Measurements from ENCODE around the gene S100A5.
A peak's percentile ranks its signal among the peaks of the same experiment; 100 is the strongest.
"Not testable (repeated sequence)": the region's sequence is repeated elsewhere in the genome, so short reads cannot be mapped to it uniquely, and the experiment has no call there.

Gene S100A5

GRCh38 chr1:153566414-153567371 lies 26.0 kb upstream of the S100A5 start:
- DNase-seq, result peak; percentile 74 to 81

DNA sequence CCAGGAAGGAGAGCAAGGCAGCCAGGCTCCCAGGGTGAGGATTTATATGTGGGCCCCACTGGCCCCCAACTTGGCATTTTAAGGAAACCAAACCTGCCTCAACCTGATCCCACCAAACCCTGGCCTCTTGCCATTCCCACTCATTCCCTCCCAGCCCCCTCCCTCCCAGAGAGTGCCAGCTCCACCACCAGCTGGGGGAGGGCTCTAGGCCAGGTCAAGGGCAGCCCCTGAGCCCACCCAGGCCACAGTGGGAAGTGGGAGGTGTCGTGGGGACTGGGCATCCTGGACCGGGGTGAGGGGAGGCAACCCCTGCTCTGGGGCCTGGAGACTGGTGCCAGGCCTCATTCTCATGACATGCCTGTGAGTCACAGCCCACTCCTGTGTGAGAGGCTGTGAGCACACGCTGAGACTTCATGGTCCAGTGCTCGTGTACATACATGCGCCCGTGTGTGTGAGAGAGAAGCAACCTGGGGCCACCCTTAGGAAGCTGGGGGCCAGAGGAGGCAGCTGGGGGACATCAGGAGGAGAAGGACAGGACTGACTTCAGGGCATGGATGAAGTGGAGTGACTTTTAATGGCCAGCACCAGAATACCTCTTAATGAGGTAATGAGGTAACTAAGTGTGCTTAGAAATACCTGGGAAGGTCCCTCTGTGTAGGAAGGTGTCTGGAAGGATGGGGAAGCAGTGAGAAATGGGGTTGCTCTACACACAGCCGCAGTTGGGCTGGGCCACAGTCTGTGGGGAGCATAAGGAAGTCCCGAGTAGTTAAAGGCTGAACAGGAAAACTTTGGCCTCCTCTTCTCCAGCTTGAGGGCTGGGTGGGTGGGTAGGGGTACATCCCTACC lies 25.0 kb upstream of the S100A5 start, which contains the start of gene S100A2:
S100A2 (minus strand) TSS at position 316 of the 846 bp plus-strand sequence. CDS start 1,967 bp downstream, outside the sequence.
- DNase-seq, result peak; percentile 36 to 51

- DNase-seq, result no peak
These were observed 23.3 kb upstream of the S100A5 start for GRCh38 chr1:153563991-153564390.

DNA sequence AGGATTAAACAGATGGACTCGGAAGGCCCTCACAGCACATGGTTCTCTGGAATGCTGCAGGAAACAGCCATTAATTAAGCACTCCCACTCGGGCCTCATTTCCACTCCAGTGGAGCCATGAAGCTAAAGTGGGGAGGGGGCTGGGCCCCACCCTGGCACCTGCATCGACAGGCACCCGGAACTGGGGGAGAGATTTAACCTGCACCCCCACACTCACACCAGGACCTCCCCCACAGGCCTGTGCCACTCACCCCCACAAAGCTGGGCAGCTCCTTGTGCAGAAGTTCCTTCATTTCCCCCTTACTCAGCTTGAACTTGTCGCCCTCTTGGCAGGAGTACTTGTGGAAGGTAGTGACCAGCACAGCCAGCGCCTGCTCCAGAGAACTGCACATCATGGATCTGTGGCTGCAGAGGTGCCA lies 22.8 kb upstream of the S100A5 start:
- no peak for DNase-seq

- DNase-seq, result not testable (repeated sequence)
These were observed 21.3 kb upstream of the S100A5 start for GRCh38 chr1:153562021-153562420.

DNA sequence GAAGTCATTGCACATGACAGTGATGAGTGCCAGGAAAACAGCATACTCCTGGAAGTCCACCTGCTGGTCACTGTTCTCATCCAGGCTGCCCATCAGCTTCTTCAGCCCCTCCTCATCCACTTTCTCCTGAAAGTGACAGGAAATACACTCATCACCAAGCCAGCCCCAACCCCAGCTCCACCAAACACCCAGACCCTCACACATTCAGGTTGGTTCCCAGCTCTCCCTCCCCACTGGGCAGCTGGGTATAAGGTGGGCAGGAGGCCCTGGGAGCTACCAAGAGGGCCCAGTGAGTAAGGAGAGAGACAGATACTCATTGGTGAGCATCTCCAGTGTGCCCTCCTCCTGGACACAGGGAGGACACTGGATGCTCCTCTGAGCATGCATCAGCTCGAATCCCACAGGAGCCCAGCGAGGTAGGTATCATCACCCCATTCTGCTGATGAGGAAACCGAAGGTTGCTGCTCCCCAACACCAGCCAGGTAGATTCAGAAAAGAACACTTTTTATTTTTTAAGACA lies 20.8 kb upstream of the S100A5 start:
- DNase-seq, result no peak

DNA sequence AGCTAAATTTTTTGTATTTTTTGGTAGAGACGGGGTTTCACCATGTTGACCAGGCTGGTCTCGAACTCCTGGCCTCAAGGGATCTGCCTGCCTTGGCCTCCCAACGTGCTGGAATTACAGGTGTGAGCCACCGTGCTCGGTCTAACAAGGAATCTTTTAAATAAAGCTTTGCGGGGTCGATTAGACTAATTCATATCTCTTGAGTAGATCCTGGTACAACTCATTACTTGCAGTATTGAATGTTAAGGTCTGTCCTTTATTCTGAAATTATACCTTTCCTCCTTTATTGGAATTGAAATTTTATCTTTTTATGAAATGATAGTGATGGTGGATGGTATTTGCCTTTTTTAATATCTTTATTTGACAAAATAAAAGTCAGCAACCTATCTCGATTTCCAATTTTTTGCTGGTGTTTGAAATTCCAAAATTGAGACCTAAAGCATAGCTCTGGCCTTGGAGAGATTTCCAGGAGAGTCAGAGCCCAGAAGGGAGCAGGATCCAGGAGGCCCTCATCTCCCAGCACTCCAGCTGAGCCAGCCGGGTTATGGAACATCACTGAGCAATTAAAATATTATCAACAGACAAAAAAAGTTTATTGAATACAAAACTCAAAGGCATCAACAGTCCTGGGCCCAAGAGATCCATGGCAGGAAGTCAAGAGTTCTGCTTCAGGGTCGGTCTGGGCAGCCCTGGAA lies 20.2 kb upstream of the S100A5 start:
- no peak for DNase-seq

GRCh38 chr1:153560241-153560640 lies 19.5 kb upstream of the S100A5 start:
- DNase-seq, result no peak

- no peak for DNase-seq
These were observed 17.1 kb upstream of the S100A5 start for GRCh38 chr1:153557877-153558276.

GRCh38 chr1:153556348-153556747 lies 15.6 kb upstream of the S100A5 start:
- DNase-seq, result no peak

DNA sequence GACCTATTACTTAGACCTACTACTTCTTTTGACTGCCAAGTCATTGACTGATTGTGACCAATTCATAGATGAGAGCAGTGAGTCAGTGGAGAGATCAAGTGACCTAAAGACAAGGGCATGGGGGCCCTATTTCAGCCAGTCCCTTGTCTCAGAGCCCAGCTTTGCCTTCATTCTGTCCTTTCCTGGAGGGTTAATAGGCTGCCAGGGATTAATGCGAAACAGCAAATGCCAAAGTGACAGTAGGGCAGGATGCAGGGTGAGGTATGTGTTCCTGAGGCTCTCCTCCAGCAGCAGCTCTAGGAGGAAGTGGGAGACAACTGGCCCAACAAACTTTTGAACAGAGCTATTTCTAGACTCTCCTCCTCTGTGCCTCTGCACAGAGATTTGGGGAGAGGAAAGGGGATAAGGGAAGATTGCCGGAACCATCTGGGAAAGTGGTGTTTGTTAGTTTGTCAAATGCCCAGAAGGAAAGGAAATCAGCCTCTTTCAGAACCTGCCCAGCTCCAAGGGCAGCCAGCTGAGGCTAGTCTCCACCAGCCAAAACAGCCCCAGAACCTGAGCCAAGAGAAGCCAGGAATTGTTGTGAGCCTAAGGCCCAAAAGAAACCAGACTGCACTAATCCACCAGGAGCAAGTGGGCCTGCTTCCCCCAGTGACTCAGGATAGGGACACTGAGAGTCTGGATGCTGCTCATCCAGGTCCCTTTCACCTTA lies 13.3 kb upstream of the S100A5 start:
- no peak for DNase-seq

GRCh38 chr1:153553096-153553495 lies 12.4 kb upstream of the S100A5 start:
- no peak for DNase-seq

DNA sequence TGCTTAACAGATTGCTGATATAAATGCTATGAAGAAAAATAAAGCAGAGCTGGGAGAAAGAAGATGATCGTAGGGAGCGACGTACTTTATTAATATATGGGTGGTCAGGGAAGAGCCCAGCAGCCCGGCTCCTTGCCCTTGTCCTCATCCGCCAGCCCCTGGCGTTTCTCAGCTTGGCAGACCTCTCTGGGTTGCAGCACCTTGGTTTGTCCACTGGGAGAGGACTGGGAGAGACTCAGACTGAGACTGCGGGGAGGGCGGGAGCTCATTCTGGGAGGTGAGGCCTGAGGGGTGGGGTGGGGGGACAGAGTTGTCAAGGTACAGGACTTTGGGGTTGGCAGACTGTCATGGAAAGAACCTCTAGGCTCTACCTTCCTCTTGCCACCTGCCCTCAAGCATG lies 11.6 kb upstream of the S100A5 start:
- no peak for DNase-seq

GRCh38 chr1:153550827-153551500 lies 10.2 kb upstream of the S100A5 start:
- no peak for DNase-seq

- DNase-seq, result no peak
These were observed 9.6 kb upstream of the S100A5 start for GRCh38 chr1:153550398-153550758.

DNA sequence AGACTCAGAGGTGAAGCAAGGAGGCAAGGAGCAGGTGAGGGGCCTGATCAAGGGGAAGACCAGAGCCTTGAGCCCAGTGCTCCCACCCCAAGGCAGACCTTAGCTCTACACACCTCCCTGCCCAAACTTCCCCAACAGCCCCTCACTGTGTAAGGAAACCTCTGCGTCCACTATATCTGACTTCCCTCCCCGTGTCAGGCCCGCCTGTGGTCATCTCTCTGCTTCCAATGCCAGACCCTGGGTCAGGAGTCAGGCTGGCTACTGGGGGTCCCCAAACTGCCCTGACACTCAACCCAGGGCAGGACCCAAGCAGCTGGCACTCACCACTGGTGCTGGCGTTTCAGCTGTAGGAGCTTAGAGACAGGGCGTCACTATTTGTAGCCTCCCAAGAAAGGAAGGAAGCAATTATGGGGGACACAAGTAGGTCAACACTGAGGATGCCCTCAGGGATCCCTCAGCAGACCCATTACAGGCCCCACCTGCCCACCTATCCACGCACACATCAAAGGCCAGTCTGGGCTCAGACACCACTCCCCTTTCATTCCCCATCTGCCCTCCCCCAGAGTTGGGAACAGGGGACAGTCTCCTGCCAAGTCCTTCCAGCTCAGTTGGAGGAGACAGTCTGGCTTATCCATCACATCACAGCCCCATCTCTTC lies 9.1 kb upstream of the S100A5 start:
- no peak for DNase-seq

GRCh38 chr1:153548722-153549688 lies 8.3 kb upstream of the S100A5 start, which contains the start of gene S100A3:
Gene S100A3, minus strand, starts transcription at chr1:153549258. Its CDS starts 773 bp downstream, at chr1:153548485.
- no peak for DNase-seq

- DNase-seq, result no peak
These were observed 7.1 kb upstream of the S100A5 start for GRCh38 chr1:153547560-153548551.

Measured in NCI-H187 (cell line).